ENCODE measurements around the gene SEC62. TPM values are rescaled to one million over a fixed set of nuclear protein-coding genes. Genes with fewer than 3 reads are reported as not detected.

SEC62 gene
- total and polyA plus RNA-seq, 9 of the 15 experiments (the other 6 are each of a cell fraction or from before 2014, with no cell fraction given) = 34.5 to 152 (median 51.8) TPM

DNA sequence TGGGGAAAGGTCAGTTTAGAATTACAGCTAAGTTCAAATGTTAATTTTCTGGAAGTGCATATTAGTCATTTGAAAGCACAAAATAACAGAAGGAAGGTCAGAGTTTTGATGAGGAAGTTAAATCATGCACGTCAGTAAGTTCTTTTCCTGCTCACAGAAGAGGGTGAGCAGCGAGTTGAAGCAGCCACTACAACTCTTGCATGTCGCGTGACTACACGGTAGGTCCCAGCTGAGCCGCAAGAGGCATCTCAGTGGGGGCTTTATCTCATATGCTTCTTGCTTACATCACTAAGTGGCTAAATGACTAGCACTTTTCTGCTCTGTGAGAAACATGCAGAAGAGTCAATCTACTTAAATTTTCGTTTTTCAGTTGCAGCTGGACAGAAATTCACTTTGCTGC lies 21.3 kb upstream of the SEC62 start (continued):
- TF ChIP-seq, protein P1, sequence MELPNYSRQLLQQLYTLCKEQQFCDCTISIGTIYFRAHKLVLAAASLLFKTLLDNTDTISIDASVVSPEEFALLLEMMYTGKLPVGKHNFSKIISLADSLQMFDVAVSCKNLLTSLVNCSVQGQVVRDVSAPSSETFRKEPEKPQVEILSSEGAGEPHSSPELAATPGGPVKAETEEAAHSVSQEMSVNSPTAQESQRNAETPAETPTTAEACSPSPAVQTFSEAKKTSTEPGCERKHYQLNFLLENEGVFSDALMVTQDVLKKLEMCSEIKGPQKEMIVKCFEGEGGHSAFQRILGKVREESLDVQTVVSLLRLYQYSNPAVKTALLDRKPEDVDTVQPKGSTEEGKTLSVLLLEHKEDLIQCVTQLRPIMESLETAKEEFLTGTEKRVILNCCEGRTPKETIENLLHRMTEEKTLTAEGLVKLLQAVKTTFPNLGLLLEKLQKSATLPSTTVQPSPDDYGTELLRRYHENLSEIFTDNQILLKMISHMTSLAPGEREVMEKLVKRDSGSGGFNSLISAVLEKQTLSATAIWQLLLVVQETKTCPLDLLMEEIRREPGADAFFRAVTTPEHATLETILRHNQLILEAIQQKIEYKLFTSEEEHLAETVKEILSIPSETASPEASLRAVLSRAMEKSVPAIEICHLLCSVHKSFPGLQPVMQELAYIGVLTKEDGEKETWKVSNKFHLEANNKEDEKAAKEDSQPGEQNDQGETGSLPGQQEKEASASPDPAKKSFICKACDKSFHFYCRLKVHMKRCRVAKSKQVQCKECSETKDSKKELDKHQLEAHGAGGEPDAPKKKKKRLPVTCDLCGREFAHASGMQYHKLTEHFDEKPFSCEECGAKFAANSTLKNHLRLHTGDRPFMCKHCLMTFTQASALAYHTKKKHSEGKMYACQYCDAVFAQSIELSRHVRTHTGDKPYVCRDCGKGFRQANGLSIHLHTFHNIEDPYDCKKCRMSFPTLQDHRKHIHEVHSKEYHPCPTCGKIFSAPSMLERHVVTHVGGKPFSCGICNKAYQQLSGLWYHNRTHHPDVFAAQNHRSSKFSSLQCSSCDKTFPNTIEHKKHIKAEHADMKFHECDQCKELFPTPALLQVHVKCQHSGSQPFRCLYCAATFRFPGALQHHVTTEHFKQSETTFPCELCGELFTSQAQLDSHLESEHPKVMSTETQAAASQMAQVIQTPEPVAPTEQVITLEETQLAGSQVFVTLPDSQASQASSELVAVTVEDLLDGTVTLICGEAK (IDR thresholded peaks at IDR 0.05) = no peak
- TF ChIP-seq, protein P1 (CRISPR knock-in tag; IDR thresholded peaks at IDR 0.05) = no peak
- TF ChIP-seq, protein P2, sequence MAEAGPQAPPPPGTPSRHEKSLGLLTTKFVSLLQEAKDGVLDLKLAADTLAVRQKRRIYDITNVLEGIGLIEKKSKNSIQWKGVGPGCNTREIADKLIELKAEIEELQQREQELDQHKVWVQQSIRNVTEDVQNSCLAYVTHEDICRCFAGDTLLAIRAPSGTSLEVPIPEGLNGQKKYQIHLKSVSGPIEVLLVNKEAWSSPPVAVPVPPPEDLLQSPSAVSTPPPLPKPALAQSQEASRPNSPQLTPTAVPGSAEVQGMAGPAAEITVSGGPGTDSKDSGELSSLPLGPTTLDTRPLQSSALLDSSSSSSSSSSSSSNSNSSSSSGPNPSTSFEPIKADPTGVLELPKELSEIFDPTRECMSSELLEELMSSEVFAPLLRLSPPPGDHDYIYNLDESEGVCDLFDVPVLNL (CRISPR knock-in tag; IDR thresholded peaks at IDR 0.05; ENCODE audit: low read depth) = no peak
- no peak for TF ChIP-seq ESRRB (CRISPR knock-in tag; IDR thresholded peaks at IDR 0.05; ENCODE audit: borderline replicate concordance)
- TF ChIP-seq, protein P3, sequence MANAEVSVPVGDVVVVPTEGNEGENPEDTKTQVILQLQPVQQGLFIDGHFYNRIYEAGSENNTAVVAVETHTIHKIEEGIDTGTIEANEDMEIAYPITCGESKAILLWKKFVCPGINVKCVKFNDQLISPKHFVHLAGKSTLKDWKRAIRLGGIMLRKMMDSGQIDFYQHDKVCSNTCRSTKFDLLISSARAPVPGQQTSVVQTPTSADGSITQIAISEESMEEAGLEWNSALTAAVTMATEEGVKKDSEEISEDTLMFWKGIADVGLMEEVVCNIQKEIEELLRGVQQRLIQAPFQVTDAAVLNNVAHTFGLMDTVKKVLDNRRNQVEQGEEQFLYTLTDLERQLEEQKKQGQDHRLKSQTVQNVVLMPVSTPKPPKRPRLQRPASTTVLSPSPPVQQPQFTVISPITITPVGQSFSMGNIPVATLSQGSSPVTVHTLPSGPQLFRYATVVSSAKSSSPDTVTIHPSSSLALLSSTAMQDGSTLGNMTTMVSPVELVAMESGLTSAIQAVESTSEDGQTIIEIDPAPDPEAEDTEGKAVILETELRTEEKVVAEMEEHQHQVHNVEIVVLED (CRISPR knock-in tag; IDR thresholded peaks at IDR 0.05) = no peak
- TF ChIP-seq MCM5 (IDR thresholded peaks at IDR 0.05; ENCODE audit: low read depth) = no peak
- TF ChIP-seq, protein P4, sequence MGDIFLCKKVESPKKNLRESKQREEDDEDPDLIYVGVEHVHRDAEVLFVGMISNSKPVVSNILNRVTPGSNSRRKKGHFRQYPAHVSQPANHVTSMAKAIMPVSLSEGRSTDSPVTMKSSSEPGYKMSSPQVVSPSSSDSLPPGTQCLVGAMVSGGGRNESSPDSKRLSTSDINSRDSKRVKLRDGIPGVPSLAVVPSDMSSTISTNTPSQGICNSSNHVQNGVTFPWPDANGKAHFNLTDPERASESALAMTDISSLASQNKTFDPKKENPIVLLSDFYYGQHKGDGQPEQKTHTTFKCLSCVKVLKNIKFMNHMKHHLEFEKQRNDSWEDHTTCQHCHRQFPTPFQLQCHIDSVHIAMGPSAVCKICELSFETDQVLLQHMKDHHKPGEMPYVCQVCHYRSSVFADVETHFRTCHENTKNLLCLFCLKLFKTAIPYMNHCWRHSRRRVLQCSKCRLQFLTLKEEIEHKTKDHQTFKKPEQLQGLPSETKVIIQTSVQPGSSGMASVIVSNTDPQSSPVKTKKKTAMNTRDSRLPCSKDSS (IDR thresholded peaks at IDR 0.05; ENCODE audit: low read depth, partially characterized antibody) = no peak
- no peak for TF ChIP-seq GABPB2 (CRISPR knock-in tag; conservative IDR thresholded peaks at IDR 0.05)
- TF ChIP-seq SIN3A (IDR thresholded peaks at IDR 0.05; ENCODE audit: borderline replicate concordance in 2 of 2, control insufficient read depth in 1 of 2, low read depth in 2 of 2, low read length in 2 of 2) = no peak
- TF ChIP-seq MBD2 (IDR thresholded peaks at IDR 0.05; ENCODE audit: borderline replicate concordance, low read depth) = no peak
- TF ChIP-seq, protein P5, sequence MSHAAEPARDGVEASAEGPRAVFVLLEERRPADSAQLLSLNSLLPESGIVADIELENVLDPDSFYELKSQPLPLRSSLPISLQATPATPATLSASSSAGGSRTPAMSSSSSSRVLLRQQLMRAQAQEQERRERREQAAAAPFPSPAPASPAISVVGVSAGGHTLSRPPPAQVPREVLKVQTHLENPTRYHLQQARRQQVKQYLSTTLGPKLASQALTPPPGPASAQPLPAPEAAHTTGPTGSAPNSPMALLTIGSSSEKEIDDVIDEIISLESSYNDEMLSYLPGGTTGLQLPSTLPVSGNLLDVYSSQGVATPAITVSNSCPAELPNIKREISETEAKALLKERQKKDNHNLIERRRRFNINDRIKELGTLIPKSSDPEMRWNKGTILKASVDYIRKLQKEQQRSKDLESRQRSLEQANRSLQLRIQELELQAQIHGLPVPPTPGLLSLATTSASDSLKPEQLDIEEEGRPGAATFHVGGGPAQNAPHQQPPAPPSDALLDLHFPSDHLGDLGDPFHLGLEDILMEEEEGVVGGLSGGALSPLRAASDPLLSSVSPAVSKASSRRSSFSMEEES (CRISPR knock-in tag; IDR thresholded peaks at IDR 0.05) = peak; percentile 48
- no peak for TF ChIP-seq DIDO1 (tag; IDR thresholded peaks at IDR 0.05; ENCODE audit: low read depth)
- no peak for TF ChIP-seq RBM22 (IDR thresholded peaks at IDR 0.05; ENCODE audit: low read depth, low read length, poor library complexity, severe bottlenecking)
